ENCODE data around the gene ECM2.

Gene ECM2

DNA sequence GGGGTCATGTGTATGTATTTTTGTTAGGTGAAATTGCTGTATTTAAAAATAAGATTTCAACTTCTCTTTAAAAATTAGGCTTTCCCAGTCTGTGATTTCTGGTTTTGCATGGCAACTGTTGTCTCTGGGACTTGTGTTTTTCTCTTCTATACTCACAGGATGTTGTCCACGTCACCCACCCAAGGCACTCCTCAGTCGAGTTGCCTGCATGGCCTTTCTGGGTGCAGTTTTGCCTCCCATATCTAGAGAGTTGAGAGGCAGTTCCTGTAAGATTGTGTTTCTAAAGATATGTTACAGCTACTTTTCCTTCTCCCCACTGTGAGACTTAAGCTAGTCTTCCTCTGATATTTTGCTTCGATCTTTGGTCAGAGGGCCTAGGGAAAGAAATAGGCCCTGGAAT, 51.2 kb downstream of the ECM2 start:
- Histone ChIP-seq H3K27ac (no peak overlapping the region), H3K4me3 (ENCODE audit: low read depth, low read length) (no peak overlapping the region), H3K36me3 (no peaks in the 10 kb centered on the region), H3K27me3 (ENCODE audit: insufficient read depth, low read depth, severe bottlenecking) (no peaks in the 10 kb centered on the region), H3K9me3 (ENCODE audit: severe bottlenecking) (no peaks in the 10 kb centered on the region)
- no peak for DNase-seq
- TF ChIP-seq, protein P1, sequence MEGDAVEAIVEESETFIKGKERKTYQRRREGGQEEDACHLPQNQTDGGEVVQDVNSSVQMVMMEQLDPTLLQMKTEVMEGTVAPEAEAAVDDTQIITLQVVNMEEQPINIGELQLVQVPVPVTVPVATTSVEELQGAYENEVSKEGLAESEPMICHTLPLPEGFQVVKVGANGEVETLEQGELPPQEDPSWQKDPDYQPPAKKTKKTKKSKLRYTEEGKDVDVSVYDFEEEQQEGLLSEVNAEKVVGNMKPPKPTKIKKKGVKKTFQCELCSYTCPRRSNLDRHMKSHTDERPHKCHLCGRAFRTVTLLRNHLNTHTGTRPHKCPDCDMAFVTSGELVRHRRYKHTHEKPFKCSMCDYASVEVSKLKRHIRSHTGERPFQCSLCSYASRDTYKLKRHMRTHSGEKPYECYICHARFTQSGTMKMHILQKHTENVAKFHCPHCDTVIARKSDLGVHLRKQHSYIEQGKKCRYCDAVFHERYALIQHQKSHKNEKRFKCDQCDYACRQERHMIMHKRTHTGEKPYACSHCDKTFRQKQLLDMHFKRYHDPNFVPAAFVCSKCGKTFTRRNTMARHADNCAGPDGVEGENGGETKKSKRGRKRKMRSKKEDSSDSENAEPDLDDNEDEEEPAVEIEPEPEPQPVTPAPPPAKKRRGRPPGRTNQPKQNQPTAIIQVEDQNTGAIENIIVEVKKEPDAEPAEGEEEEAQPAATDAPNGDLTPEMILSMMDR (IDR thresholded peaks at IDR 0.05; ENCODE audit: low read depth, low read length) = no peak

DNA sequence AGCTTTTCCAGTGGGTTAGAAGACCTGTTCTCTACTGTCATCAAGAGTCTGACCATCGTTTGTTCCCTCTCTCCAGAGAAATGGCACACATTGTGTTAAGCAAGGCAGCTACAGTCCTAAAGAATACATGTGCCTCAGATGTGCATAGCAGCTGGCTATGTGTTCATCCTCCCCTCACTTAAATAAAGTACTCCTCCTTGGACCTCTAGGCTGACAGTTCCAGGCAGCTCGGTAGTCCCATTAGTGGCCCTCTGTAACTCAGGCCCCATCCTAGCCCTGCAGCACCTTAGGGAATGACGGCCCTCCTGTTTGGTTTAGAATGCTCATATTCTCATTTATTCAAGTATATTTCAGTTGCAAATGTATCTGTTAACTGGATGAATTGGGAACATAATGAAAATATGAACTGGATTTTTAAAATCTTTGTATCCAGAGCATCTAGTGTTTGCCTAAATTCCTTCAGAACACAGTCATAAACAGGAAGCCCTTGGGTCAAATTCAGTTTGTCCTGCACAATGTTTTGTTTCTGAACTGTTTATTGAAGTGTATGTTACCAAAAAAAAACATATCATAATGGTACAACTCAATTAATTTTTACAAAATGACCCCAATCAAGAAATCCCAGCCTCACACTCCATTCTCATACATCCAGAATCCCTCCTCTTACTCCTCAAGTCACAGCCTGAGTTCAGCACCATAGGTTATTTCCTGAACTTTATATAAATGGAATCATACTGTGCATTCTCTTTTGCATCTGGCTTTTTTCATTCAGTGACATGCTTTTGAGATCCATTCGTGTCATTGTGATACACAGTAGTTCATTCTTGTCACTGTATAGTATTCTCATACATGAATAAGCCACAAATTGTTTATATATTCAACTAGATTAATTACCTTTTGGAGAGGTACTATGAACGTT, 51.9 kb downstream of the ECM2 start:
- no peak overlapping the region for H3K4me3 ChIP-seq (ENCODE audit: low read depth, low read length)
- H3K27ac ChIP-seq = no peak overlapping the region
- no peaks in the 10 kb centered on the region for H3K27me3 ChIP-seq (ENCODE audit: insufficient read depth, low read depth, severe bottlenecking)
- DNase-seq = no peak
- TF ChIP-seq, protein P1 (IDR thresholded peaks at IDR 0.05; ENCODE audit: low read depth, low read length) = no peak
- H3K9me3 ChIP-seq (ENCODE audit: severe bottlenecking) = no peaks in the 10 kb centered on the region
- no peaks in the 10 kb centered on the region for H3K36me3 ChIP-seq

DNA sequence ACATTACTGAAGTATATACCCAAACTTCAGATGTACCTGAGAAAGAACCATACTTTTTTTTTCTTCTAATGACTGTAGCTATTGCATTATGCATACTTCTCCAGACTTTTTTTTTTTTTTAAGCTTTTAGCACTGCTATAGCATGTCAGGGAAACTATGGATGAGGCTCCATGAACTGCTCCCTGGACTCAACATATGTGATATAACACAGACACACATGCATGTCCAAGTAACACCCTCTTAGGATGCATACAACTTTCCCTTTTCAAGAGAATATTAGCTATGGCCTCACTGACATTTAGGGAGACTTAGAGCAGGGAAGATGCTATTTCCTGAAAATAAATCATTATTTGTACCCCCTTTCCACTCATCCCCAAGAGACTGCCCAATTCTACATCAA, 53.0 kb downstream of the ECM2 start:
- H3K4me3 ChIP-seq (ENCODE audit: low read depth, low read length) = no peak overlapping the region
- H3K27me3 ChIP-seq (ENCODE audit: insufficient read depth, low read depth, severe bottlenecking) = no peaks in the 10 kb centered on the region
- H3K36me3 ChIP-seq = no peaks in the 10 kb centered on the region
- no peak overlapping the region for H3K27ac ChIP-seq
- TF ChIP-seq, protein P1 (IDR thresholded peaks at IDR 0.05; ENCODE audit: low read depth, low read length) = no peak
- H3K9me3 ChIP-seq (ENCODE audit: severe bottlenecking) = no peaks in the 10 kb centered on the region
- DNase-seq = no peak

DNA sequence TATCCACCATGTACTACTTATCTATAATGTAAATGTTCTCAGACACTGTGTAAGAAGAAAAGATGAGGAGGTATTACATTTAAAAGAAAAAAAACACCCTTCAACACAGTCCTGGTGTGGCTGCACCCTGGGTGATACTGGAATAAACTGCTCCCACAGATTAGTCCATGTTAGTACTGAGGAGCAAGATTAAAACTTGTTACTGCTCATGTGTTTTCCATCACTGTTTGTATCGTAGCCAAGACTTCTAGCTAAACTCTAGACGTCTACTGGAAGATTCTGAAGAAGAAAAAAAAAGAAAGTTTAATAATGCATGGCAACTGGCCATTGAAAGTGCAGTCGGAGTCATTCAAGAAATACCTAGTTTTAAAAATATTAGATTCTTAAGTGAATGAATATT, 53.5 kb downstream of the ECM2 start, which contains the start of gene ASPN:
ASPN (minus strand) TSS at position 178 of the 400 bp plus-strand sequence.
- Histone ChIP-seq H3K27ac (no peak within 1 kb of the TSS), H3K9me3 (ENCODE audit: severe bottlenecking) (no peaks in the 10 kb centered on the region), H3K36me3 (no peaks in the 10 kb centered on the region), H3K4me3 (ENCODE audit: low read depth, low read length) (no peak within 1 kb of the TSS), H3K27me3 (ENCODE audit: insufficient read depth, low read depth, severe bottlenecking) (no peaks in the 10 kb centered on the region)
- no peak for DNase-seq
- TF ChIP-seq, protein P1 (IDR thresholded peaks at IDR 0.05; ENCODE audit: low read depth, low read length) = no peak

DNA sequence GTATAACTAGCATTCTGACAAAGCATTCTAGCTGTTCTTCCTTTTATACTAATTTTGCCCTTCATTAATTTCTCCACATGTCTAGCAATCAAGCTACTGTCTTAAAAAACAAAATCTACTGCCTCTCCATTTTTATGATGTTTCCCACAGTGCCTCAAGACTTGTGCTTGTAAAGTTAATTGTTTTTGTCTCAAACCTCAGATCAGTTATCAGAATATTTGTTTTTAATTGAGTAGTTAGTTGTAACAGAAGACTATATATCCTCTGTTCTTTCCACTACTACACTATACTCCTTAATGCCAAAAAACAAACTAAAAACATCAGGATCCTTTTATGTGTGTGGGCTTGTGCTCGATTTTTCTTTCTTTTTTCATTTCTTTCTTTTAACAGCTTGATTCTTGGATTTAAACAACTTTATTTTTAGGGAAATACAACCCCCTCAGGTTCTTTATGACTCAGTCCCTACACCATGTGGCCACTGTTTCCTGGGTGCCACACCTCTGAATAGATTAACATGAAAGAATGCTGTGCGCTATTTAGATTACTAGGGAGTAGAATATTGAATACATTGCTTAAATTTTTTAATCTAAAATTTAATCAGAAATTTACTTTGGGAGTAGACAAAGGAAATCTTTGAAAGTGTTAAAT, 54.7 kb downstream of the ECM2 start:
- no peak for DNase-seq
- no peaks in the 10 kb centered on the region for H3K9me3 ChIP-seq (ENCODE audit: severe bottlenecking)
- H3K27ac ChIP-seq = no peak overlapping the region
- no peaks in the 10 kb centered on the region for H3K36me3 ChIP-seq
- no peaks in the 10 kb centered on the region for H3K27me3 ChIP-seq (ENCODE audit: insufficient read depth, low read depth, severe bottlenecking)
- TF ChIP-seq, protein P1 (IDR thresholded peaks at IDR 0.05; ENCODE audit: low read depth, low read length) = no peak
- no peak overlapping the region for H3K4me3 ChIP-seq (ENCODE audit: low read depth, low read length)

Data from WERI-Rb-1 (cell line).